Mucosa of gallbladder (tissue), 1 donor: ENCODE results near the gene SIT1. TPM values are rescaled to one million over a fixed set of nuclear protein-coding genes. Genes with fewer than 3 reads are reported as not detected.
"Not testable (repeated sequence)": the region's sequence is repeated elsewhere in the genome, so short reads cannot be mapped to it uniquely, and the experiment has no call there.

Experiments
- DNase-seq: peaks from one replicate; pipeline ENCODE4 v3.0.0-alpha.2; 2020; ENCODE audit warnings: low spot score
- total RNA-seq: library from RNA; stranded (reverse); gene quantifications from one replicate; pipeline ENCODE4 v1.2.1, GENCODE V29; 2021
- donor health status: DM: no; HTN: no; CAD: no.

SIT1 gene
- total RNA-seq, 1 donor from 2014 or later = 2.7 TPM

DNA sequence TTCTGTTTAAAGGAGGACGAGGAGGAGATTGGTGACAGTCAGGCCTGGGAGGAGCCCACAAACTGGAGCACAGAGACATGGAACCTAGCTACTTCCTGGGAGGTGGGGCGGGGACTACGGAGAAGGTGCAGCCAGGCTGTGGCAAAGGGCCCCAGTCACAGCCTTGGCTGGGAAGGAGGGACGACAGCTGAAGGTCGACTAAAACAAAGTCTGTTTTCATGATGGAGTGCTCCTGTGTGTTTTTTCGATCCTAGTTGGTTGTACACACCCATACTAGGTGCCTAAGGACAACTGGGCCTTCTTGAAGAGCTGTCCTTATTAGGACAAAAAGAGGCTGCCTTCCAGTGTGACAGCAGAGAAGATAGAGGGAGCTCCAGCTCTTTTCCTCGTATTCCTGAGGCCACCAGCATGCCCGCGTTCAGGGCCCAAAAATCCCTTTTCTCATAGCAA lies 10.3 kb upstream of the SIT1 start:
- DNase-seq = peak; percentile 52

GRCh38 chr9:35659340-35659739 lies 8.6 kb upstream of the SIT1 start:
- no peak for DNase-seq

DNA sequence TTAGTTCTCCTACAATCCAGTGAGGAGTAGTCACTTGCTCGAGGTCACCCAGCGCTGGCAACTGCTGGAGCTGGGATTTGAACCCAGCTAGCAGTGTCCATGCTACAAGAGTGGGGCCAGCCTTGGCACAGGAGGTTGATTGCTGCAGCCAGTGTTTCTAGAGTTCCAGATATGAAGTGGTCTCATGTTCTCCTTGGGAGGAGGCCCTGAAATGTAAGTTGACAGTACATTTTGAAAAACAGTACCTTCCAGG lies 8.2 kb upstream of the SIT1 start:
- no peak for DNase-seq

DNA sequence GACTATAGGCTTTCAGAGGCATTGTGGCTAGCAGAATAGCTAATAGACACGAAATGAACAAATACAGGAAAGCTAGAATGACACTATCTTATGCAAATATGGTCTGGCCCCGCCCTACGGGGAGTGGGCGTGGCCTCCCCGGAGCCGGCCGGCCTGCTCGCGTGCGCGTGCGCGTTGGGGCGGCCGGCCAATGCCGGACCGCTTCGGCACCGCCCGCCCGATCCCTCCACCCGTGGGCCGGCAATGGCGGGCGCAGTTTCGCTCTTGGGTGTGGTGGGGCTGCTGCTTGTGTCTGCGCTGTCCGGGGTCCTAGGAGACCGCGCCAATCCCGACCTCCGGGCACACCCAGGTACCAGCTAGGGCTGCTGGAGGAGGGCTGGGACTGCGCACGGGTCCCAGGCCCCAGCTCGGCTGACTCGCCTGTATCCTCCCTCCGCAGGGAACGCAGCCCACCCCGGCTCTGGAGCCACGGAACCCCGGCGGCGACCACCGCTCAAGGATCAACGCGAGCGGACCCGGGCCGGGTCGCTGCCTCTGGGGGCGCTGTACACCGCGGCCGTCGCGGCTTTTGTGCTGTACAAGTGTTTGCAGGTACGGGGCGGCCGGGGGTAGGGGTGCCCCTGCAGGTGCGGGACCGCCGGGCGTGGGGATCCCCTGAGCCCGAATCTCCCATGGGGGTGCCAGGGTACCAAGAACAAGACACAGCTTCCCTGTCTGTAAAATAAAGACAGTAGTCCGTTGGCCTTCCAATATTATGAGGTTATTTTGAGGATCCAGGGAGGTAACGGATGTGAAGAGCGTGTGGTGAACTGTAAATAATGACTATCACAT lies 7.6 kb upstream of the SIT1 start, which contains the start of gene CCDC107:
TSS of gene CCDC107 (plus strand) at position 156 of the 831 bp plus-strand sequence. CDS start at position 244, 88 bp downstream.
- DNase-seq = peak; percentile 84

DNA sequence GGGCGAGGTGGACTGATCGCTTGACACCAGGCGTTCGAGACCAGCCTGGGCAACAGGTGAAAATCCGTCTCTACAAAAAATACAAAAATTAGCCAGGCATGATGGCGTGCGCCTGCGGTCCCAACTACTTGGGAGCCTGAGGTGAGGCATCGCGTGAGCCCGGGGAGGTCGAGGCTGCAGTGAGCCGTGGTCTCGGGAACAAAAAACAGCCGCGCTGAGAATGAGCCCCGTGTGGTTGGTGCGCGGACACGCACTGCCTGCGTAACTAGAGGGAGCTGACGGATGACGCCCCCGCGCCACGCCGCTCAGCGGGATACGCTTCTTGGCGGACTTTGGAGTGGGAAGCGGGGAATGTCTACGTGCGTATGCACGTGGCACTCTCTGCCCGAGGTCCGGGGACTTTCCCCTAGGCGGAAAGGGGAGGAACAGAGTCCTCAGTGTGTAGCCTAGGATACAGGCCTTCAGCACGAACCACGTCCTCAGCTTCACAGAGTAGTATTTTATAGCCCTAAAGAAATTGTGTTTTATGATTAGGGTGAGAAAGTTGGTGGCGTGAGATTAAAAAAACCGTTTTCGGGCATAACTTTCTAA lies 6.9 kb upstream of the SIT1 start, which contains the start of gene RMRP:
TSS of gene RMRP (minus strand) at position 474 of the 591 bp plus-strand sequence.
- peak; percentile 97 for DNase-seq

- DNase-seq = no peak
Measured at GRCh38 chr9:35656831-35657545, 6.3 kb upstream of the SIT1 start.

DNA sequence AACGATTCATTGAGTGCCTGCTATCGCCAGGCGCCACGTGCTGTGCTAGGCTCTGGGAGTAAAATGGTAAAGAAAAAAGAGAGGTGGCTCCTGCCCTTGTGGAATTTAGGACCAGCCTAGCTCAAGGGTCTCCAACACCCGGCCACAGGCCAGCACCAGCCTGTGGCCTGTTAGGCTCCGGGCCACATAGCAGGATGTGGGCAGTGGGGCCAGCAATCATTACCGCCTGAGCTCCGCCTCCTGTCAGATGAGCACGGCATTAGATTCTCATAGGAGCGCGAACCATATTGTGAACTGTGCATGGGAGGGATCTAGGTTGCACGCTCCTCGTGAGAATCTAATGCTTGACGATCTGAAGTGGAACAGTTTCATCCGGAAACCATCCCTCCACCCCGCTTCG lies 5.6 kb upstream of the SIT1 start:
- DNase-seq = no peak

GRCh38 chr9:35653611-35654010 lies 2.9 kb upstream of the SIT1 start:
- no peak for DNase-seq

DNA sequence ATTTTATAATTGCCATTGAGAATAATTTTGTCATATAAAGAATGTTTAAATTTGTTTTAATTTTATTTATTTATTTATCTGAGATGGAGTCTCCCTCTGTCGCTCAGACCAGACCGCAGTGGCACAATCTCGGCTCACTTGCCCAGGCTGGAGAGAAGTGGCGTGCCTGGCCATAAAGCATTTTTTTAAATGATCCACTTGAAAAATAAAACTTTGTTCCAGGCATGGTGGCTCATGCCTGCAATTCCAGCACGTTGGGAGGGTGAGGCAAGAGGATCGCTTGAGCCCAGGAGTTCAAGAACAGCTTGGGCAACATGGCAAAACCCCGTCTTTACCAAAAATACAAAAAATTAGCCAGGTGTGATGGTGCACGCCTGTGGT lies 2.1 kb upstream of the SIT1 start:
- no peak for DNase-seq

DNA sequence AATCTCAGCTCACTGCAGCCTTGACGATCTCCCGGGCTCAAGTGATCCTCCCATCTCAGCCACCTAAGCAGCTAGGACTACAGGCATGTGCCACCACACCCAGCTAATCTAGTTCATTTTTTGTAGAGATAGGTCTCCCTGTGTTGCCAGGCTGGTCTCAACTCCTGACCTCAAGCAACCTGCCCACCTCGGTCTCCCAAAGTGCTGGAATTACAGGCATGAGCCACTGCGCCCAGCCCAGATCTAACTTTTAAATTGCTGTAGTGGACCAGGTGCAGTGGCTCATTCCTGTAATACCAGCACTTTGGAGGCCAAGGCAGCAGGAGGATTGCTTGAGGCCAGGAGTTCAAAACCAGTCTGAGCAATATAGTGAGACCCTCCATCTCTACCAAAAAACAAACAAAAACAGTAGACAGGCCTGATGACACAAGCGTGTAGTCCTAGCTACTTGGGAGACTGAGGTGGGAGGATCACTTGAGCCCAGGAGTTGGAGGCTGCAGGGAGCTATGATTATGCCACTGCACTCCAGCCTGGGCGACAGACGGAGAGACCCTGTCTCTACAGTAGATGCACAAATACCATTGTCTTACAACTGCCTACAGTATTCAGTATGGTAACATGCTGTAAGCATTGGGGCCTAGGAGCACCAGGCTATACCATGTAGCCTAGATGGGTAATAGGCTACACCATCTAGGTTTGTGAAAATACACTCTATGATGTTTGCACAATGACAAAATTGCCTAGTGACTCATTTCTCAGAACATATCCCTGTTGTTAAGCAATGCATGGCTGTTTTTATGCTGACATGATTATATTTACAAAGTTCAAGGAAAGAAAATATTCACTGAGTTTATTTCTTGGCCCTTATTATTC lies 1.5 kb upstream of the SIT1 start:
- DNase-seq = no peak

DNA sequence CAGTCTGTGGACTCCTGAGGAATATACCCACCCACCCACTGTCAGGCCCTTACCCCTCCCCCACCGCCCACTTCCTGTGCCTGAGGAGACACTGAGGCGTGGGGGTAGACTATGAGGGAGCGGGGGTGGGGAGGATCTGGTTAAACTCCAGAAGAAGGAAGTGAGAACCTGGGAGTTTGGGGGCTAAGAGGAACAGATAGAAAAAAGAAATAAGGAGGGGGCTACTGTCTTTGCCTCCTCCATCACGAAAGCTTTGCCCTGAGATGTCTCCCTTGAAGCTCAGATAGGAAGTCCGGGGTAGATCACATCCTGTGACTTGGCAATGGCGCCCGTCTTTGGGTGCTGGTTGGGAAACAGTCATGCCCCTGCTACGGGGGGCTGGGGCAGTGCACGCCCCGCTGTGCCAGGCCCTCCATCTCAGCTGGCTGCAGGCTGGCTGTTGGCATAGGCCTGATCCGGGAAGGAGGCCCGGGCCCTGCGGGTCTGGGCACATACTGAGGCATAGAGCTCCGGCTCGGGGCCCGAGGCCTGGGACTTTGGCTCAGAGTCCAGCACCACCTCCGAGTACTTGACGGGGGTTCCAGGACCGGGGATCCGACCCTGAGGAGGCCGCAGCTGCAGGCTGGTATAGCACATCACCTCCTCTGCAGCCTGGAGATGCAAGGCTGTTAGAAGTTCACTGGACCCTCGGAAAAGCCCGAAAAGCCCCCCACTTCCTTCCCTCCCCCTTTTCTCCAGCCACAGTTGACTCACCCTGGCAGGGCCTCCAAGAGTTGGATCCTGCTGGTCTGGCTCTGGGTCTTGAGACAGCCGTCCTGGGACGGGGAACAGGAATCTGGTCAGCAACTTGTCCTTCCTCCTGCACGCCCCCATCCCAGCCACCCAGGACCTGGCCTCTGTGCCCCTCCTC lies 1.0 kb downstream of the SIT1 start:
- no peak for DNase-seq

DNA sequence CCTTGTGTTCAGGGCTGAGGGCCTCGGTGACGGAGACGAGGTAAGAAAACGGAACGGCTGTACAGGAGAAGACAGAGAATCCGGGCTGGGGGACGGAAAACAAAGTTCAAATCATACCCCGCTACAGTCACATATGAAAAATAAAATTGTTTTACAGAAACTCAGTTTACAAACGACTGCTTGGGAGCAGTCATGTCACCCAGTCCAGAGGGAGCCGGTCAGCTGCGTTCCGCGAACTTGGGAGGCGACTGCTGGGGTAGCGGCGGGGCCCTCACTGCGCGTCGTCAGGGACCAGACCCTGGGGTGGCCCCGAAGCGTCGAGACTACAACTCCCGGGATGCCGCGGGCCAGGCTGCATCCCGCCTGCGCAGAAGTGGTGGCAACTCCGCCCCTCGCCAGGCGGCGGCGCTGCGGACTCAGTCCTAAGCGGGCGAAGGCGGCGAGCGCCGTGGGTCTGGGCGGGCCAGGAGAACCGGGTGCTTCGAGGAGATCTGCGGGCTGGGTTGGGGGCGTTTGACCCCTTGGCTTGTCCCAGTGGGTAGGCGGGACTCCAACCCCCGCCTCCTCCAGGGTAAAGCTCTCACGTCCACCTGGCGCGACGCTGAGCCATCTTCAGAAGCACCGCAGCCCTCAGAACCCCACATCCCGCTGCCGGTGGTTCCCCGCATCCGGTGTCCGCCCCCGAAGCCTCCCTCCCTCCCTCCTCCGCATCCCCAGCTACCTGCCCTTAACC lies 4.0 kb downstream of the SIT1 start:
- DNase-seq = peak; percentile 94

DNA sequence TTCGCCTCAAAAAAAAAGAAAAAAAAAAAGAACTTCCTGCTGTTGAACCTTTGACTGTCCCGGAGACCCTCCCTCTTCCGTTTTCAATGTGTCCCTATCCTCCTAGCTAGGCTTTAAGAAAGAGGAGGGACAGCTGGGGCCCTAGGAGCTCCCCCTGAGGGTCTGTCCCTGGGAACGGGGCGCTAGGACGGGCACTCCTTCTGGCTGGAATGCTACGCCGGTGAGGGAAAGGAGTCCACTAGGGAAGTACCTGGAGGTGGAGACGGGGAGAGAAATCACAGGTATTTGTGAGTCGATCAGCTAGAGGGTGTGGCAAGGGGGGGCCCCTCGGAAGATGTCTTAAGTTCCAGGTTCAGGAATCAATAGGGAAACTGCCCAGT lies 4.6 kb downstream of the SIT1 start:
- DNase-seq = peak; percentile 71

- DNase-seq = not testable (repeated sequence)
Measured at GRCh38 chr9:35645736-35646135, 5.0 kb downstream of the SIT1 start.

DNA sequence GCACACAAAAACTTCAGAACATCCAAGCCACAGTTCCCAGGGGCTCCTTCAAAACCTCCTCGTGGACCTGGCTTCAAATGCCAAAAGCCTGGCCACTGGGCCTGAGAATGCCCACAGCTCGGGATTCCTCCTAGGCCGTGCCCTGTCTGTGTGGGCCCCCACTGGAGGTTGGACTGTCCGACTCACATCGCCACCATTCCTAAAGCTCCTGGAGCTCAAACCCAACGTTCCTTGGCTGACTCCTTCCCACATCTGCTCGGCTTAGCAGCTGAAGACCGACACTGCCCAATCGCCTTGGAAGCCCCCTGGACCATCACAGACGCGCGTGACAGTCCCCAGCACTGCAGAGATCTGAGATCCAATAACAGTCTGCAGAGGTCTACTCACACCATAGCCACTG lies 7.7 kb downstream of the SIT1 start:
- no peak for DNase-seq

GRCh38 chr9:35641478-35641877 lies 9.3 kb downstream of the SIT1 start:
- DNase-seq = not testable (repeated sequence)

GRCh38 chr9:35640431-35640830 lies 10.3 kb downstream of the SIT1 start:
- DNase-seq = not testable (repeated sequence)

DNA sequence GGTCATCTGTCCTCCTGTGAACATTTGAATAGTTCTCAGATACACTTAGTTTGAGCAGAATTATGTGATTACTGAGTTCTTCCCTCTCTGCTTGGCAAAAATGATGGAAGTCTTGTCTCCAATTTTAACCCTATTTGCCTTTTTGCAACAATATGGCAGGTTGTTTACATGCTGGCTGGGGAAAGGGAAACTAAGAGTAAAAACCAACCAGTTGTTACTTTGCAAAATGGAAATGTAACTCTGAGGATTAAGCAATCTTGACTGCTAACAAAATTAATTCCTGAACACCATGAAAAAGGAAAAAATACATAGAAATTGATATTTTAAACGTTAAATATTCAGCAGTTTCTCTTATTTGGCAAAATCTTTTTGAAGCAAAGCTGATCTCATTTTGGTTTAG lies 11.1 kb downstream of the SIT1 start:
- no peak for DNase-seq

GRCh38 chr9:35639225-35639624 lies 11.5 kb downstream of the SIT1 start:
- not testable (repeated sequence) for DNase-seq

DNA sequence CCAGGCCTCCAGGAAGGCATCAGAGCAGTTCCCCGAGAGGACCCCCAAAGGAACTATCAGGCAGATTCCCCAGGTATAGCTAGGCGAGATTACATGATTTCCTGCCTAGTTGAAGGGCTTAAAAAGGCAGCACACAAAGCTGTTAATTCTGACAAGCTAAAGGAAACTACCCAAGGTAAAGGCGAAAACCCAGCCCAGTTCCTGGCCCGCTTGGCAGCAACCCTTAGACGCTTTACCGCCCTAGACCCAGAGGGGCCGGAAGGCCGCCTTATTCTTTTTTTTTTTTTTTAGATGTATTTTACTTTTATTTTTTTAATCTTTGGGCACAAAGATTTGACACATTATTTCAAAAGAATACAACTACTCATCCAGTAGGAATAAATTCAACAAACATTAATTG lies 12.0 kb downstream of the SIT1 start:
- DNase-seq = not testable (repeated sequence)
